K562 treated with DMSO at 1 percent for 48 hours (cell line): ENCODE results near the gene CEMIP2. TPM values are rescaled to one million over a fixed set of nuclear protein-coding genes. Genes with fewer than 3 reads are reported as not detected.

Experiments
- total RNA-seq: library from RNA; unstranded; fragments of 300-600 nt; gene quantifications from 2 replicates; pipeline ENCODE4 v1.2.3, GENCODE V29; 2022; ENCODE audit warnings: low replicate concordance; ENCODE audit errors: extremely low read depth

Gene CEMIP2
- not detected in 2 replicates for total RNA-seq

DNA sequence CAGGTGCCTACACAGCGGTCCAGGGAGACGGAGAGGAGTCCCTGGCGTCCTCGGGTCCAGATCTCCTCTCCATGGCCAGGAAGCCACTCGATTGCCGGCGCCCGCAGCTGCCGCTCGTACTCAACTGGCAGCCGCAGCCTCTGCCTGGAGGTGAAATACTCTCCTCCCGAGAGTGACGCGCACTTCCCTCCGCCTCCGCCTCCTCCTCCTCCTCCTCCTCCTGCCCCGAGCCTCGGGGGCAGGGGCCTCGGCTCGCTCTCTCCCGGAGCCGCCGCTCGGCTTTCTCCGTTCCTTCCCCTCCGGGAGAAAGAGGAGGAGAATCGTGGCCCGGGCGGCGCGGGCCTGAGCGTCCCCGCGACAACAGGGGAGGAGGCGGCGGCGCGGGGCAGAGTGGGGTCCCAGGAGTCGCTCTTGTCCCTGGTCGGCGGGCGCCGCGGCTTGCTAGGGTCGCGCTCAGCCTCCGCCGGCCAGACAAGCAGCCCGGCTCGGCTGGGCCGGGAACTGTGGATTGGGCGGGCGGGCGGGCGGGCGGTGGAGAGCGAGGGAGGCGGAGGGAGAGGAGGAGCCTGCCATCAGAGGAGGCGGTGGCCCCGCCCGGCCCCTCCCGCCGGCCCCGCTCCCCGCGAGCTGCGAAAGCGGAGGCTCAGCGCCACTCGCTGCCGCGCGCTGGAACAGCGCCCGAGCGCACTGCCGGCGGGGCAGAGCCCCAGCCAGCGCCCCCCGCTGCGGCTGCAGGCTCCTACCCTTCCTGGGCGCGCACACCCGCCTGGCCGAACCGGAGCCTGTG lies at the start of gene CEMIP2:
TSS of gene CEMIP2 (minus strand) at position 126 of the 787 bp plus-strand sequence. CDS start 18,140 bp downstream, outside the sequence.

Other genes with a start within 250 kb of the CEMIP2 start
- gene ABHD17B, start 142.7 kb upstream of the CEMIP2 start, total RNA-seq: not detected in 2 replicates
- not detected in 2 replicates for gene C9orf85, start 143.1 kb upstream of the CEMIP2 start, total RNA-seq